HPDE6-E6E7 (cell line): ENCODE data around the gene KRTAP10-6.
"Not testable (repeated sequence)": the region's sequence is repeated elsewhere in the genome, so short reads cannot be mapped to it uniquely, and the experiment has no call there.

Experiments used
- DNase-seq: peaks from one replicate; pipeline ENCODE4 v3.0.0; 2011; ENCODE audit warnings: missing footprints; ENCODE audit errors: extremely low spot score

The KRTAP10-6 gene

DNA sequence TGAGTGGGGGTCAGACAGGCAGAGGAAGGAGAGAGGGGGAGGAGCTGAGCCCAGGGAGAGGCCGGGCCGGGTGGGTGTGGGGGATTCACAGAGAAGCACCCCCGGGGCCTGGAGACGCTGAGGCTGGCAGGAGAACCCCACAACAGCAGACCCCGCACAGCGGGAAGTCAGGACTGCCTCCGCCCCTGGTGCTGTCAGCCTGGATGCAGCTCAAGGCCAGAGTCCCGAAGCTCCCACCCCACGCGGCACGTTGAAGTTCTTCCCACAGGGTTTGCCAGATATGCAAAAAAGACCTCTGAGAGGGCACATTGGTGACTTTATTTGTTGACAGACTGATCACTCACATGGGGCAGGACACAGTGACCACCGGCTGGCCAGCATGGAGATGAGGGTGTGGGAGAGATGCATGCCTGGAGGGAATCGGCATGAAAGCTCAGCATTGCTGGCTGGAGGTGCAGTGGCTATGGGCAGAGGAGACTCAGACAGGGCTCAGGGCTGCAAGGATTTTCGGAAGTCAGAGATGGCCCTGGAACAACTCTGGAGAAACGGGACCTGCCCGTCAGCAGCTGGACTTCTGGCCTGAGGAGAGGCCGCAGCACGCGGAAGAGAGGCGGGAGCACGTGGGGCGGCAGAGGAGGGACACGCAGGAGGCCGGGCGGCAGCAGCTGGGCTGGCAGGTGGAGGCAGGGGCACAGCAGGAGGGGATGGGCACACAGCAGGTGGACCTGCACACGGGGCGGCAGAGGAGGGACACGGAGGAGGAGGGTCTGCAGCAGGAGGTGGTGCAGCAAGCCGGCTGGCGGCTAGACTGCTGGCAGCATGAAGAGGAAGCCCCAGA lies 34.6 kb downstream of the KRTAP10-6 start:
- no peak for DNase-seq

GRCh38 chr21:44556879-44557278 lies 35.4 kb downstream of the KRTAP10-6 start:
- no peak for DNase-seq

GRCh38 chr21:44555200-44555875 lies 37.0 kb downstream of the KRTAP10-6 start:
- DNase-seq = no peak

GRCh38 chr21:44552681-44553080 lies 39.6 kb downstream of the KRTAP10-6 start:
- DNase-seq = no peak

- no peak for DNase-seq
These were observed 40.2 kb downstream of the KRTAP10-6 start for GRCh38 chr21:44552136-44552535.

DNA sequence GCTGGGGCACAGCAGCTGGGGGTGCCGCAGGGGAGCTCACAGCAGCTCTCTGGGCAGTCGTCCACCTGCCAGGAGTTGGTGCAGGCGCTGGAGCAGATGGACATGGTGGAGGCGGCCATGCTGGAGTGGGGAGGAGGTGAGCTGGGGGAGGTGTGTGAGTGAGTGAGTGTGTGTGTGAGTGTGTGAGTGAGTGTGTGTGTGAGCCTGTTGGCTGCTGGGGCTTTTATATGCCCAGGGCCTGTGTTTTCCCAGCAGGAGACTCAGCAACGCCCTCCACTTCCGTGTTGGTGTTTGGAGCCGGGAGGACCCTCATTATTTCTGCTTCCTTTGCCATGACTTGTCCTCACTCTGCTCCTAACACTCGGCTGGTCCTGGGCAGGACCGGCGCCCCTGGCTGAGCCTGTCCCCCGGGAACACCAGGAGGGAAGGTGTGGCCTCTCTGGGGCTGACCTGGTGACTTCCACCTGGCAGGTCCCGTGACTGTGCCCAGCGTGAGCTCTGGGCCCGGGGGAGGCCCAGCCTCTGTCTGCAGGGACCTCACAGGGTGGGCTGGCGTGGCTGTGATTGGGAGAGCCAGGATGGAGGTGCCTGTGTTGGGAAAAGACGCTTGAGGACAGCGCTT lies 40.9 kb downstream of the KRTAP10-6 start, which contains the start of gene KRTAP10-2:
TSS of gene KRTAP10-2 (minus strand) at position 166 of the 622 bp plus-strand sequence. CDS start at position 119, 47 bp downstream.
- DNase-seq = no peak

- DNase-seq = no peak
These were observed 41.5 kb downstream of the KRTAP10-6 start for GRCh38 chr21:44550807-44551206.

GRCh38 chr21:44550285-44550684 lies 42.0 kb downstream of the KRTAP10-6 start:
- DNase-seq = not testable (repeated sequence)

GRCh38 chr21:44549525-44550211 lies 42.6 kb downstream of the KRTAP10-6 start:
- DNase-seq = no peak

- DNase-seq = no peak
These were observed 43.4 kb downstream of the KRTAP10-6 start for GRCh38 chr21:44548922-44549321.

GRCh38 chr21:44548381-44548780 lies 43.9 kb downstream of the KRTAP10-6 start:
- DNase-seq = no peak

GRCh38 chr21:44547656-44548331 lies 44.5 kb downstream of the KRTAP10-6 start:
- DNase-seq = no peak

- no peak for DNase-seq
These were observed 47.7 kb downstream of the KRTAP10-6 start for GRCh38 chr21:44544566-44544965.

- DNase-seq = no peak
These were observed 49.6 kb downstream of the KRTAP10-6 start for GRCh38 chr21:44542716-44543115.
